Ecto neural progenitor cell (in vitro differentiated cells): ENCODE results near the gene LGI2.
A peak's percentile ranks its signal among the peaks of the same experiment; 100 is the strongest.
"Not testable (repeated sequence)": the region's sequence is repeated elsewhere in the genome, so short reads cannot be mapped to it uniquely, and the experiment has no call there.

ENCODE experiments used
- DNase-seq: peaks from one replicate; pipeline ENCODE4 v3.0.0-alpha.2; 2018; ENCODE audit warnings: low spot score

The LGI2 gene

DNA sequence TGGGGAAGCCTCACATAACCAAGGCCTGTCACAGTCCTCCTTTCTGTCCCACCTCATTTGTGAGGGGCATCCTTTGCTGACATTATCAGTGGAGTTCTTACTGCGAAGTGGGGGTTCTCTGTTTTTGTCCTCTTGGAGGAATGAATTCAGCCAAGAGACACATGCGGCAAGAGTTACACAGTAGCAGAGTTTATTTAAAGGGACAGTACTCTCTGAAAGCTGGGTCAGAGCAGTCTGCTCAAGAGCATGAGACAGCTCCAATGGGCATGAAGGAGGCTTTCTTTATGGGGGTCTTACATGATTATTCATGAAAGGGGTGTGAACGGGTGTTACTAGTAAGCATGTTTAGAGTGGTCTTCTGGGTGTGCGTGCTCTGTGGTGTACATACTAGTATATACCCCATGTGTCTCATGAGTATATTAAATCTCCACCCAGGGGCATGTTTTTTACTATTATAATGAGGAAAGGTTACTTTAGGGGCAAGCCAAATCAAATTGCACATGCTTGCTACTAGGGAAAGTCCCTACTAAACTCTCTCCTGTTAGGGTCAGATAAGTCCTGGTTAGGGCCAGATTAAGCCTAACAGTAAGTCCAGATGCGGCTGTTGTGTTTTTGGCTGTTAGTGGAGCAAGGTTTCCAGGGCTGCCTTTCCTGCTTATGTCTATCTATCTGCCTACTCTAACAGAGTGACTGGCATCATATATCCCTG, 19.8 kb upstream of the LGI2 start:
- no peak for DNase-seq

- no peak for DNase-seq
Measured at GRCh38 chr4:25043548-25043947, 12.8 kb upstream of the LGI2 start.

GRCh38 chr4:25033526-25033925, 2.8 kb upstream of the LGI2 start:
- no peak for DNase-seq

DNA sequence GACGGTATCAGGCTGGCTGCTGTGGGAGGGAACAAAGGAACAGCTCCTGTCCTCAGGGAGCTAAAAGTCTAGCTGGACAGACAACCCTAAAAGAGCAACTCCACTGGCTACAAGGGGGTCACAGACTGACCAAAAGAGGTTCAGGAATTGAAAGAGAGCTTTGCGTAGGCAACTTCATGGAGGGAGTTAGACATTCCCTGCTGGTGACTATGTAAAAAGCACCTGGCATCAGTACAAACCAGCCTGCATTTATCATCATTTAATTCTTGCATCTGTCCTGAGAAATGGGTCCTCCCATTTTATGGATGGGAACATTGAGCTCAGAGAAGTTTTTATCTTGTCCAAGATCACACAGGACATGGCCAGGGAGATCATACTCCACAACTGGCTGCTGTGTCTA, 1.4 kb upstream of the LGI2 start:
- DNase-seq, result no peak

DNA sequence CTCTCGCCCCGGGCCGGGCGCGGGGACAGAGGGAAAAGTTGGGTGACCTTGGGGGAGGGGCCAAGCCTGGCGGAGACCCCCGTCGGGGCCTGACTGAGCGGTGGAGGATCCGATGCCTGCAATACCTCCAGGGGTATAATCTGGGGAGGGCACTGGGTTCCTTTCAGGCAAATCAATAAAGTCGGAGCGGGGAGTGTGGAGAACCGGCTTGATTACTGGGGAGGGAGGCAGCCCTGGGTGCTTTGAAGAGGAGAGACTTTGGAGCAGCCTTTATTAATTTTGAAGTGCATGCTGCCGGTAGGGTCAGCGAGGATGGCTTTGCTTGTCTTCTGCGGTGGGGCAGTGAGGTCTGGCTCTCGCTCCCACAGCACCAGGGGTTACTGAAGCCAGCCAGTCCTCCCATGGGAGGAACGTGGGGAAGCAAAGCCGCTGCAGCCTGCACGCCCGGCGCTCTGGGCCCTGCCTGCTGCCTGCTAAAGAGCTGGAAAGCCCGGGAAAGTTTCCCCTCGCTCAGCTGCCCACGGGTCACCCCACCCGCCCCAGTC, 403 bp upstream of the LGI2 start:
- peak; percentile 78 for DNase-seq

DNA sequence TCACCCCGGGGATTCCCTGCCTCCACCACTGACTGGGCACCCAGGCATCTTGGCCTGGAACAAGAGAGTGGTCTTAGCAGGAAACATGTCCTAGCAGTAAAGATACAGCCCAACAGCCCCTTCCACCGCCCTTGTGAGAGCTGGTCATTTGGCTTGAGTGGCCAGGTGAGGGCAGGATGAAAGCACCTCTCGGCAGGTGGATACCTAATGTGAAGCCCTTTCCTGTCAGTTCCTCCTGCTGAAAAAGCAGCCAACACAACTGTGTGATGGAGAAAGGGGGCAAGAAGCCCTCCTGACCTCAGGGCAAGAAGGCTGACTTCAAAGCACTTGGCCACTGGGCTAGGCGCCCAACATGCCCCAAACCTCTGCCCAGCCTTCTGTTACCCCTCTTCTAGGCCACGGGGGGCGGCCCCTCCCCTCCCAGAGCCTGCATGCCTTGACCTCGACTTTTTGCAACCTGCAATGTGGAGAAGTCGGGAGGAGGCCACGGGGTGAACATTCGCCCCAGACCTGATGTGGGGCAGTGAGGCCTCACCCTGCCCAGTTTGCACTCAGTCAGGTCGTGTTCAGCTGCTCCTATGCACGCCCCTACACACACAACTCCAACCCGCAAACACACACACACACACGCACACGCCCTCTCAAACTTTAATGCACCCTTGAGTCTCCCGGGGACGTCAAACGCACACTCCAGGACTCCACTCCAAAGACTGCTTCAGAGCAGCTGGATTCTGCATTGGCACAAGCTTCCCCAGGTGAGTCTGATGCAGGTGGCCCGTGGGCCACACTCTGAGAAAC, 1.1 kb downstream of the LGI2 start:
- no peak for DNase-seq

DNA sequence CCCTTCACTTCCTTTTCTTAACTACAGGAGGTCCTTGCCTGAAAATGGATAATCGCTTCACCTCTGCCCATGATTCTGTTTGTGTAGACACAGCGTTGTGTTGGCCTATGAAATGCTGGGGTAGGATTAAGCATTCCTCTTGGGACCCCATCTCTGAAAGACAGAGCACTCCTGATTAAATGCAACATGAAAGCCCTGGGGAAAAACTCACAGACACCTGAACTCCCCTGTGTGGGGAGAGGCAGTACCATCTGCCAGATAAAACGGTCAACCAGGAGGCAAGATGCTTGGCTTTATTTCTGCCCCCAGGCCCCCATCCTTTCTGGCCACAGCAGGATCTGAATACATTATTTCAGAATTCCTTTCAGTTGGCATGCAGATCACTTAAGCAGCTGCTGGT, 1.9 kb downstream of the LGI2 start:
- DNase-seq, result no peak

DNA sequence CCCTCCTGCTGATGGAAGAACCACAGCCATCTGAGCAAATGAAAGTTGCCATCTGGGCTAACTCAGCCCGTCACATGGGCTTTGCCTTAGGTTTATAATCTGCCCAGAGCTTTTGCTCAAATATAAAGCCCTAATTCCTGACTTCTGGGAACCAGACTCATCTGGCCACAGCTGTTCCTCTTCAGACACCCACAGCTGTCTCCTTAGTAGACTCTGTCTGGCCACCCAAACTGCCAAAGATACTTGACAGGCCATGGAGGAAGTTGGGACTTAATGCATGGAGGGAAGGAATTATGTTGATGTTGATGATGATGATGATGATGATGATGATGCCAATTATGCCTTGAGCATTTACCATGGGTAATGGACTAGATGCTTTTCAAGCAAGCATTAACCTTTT, 8.0 kb downstream of the LGI2 start:
- no peak for DNase-seq

GRCh38 chr4:25021216-25021615, 9.5 kb downstream of the LGI2 start:
- DNase-seq, result no peak

- no peak for DNase-seq
Measured at GRCh38 chr4:25020236-25020635, 10.5 kb downstream of the LGI2 start.

DNA sequence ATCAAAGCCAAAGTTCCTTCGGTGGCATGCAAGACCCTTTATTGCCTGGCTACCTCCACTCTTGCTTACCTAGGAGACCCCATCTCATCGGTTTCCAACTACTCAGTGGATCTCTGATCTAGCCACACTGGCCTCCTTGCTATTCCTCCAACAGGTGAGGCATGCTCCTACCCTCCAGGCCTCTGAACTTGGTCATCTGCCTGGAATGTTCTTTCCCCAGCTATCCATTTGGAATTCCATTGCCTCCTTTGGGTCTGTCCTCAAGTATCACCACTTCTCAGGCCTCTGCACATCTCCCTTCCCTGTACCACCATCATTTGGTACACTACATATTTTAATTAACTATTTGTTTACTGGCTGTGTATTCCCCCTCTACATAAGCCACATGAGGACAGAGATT, 11.2 kb downstream of the LGI2 start:
- no peak for DNase-seq

GRCh38 chr4:25015012-25015411, 15.7 kb downstream of the LGI2 start:
- DNase-seq, result no peak

DNA sequence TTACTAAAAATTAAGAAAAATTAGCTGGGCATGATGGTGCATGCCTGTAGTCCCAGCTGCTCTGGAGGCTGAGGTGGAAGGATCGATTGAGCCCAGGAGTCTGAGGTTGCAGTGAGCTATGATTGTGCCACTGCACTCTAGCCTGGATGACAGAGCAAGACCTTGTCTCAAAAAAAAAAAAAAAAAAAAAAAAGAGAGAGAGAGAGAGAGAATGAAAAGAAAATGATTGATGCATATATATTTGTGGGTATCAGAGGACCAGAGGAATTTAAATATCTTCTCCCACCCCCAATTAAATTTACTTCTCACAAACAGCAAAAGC, 16.1 kb downstream of the LGI2 start:
- not testable (repeated sequence) for DNase-seq

GRCh38 chr4:25013756-25014661, 16.7 kb downstream of the LGI2 start:
- DNase-seq, result no peak

DNA sequence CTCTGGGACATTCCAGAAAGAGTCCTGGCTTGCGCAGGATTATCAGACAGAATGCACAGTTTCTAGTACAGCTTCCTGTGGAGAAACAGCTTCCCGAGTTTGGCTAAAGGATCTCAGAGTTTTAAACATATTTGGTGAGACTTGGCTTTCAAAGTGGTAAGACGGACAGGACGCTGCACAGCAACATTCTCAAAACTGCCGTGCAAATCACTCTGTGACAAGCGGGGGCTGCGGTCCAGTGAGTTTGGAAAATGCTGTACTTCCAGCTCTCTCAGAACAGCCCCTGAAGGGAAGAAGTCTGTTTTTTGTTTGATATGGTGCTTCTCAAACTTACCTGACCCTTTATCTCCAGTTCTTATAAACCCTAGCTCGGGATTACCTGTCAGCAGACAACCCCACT, 18.1 kb downstream of the LGI2 start:
- no peak for DNase-seq

- DNase-seq, result no peak
Measured at GRCh38 chr4:25011135-25011866, 19.4 kb downstream of the LGI2 start.

DNA sequence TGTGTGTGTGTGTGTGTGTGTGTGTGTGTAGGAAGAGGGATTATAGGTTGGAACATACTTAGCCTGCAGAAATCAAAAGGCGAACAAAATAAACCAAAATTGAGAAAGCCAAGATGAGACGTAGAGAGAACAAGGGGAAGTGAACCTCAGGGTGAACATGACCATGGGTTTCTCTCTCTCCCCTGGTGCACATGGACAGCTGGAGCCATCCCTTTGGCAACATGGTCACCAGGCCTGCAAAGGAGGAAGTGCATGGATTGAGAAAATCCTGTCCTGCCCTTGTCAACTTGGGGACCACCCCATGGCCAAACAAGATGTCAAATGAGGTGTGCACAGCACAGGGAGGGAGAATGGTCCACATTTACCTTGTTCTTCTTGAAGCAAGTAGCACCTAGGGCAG, 23.1 kb downstream of the LGI2 start:
- DNase-seq, result no peak

DNA sequence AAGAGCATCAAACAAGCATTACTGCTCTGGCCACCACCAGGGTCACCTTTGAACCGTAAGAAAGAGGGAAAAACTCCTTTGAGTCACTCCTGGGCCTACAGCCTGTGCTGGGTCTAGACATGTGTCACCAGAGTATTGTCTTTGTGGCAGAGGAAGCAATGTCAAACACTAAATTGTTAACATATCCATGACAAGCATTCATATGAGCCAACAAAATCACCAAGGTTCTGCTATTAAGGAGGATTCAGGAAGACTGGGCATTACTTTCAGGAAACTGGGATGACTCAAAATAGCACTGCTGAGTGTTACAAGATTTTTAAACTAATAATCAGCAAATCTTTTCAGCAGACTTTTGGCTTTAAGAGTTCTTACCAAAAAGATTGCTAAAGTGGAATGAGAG, 28.1 kb downstream of the LGI2 start:
- no peak for DNase-seq

- no peak for DNase-seq
Measured at GRCh38 chr4:25001509-25001908, 29.2 kb downstream of the LGI2 start.

DNA sequence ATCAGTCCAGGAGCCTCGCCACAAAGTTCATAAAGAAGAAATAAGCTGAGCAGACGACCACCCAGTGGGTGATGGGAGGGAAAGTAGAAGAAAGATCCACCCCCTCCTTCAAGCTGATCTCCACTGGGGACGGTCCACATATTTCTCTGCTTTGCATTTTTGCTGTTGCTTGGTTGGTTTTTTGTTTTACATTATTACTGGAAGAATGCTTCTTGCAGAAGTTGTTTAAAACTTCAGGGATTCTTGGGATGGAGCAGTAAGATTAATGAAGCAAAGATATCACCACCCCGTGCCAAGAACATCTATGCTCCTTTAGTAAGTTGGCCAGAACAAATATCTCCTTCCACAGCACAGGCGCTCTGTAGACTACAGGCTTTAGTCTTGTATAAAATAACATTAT, 30.1 kb downstream of the LGI2 start:
- DNase-seq, result no peak

DNA sequence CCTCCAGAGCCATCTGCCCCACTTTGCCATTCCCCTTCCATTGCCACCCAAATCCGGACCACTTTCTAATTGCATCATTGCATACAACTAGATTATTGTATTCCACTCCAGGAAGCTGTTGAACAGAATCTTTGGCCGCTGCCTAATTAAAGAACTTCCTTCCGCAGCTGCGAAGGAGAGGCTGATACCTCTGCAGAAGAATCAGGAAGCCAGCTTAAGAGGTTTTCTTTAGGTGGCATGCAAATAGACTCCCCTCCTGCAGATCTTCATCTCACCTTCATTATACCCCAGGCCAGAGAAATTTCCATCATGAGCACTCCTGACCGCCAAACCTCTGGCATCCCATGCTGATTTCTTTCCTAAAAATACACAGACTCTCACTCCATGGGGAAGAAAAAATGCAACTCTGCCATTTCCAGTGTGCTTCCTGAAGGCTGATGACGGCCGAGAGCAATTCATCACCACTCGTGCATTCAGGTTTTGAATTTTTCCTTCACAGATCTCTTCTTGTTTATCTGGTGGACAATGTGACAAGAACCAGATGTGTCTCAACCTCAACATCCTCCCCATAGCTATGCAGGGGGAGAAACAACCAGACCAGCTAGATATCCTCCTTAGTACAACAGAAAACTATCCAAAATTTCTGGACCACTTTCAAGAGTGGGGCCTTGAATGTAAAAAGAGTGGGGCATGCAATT, 31.2 kb downstream of the LGI2 start:
- DNase-seq, result no peak
